ENCODE results near the gene IDNK.
"Not testable (repeated sequence)": the region's sequence is repeated elsewhere in the genome, so short reads cannot be mapped to it uniquely, and the experiment has no call there.

IDNK gene
- 2.8 to 8.1 (median 6.0) reads per million in 3 experiments for total RNA-seq

GRCh38 chr9:83622939-83623678 is at the start of gene IDNK:
Gene IDNK (plus strand): TSS chr9:83623143. CDS start chr9:83623172, 29 bp downstream.
- peak; percentile 62 for DNase-seq

DNA sequence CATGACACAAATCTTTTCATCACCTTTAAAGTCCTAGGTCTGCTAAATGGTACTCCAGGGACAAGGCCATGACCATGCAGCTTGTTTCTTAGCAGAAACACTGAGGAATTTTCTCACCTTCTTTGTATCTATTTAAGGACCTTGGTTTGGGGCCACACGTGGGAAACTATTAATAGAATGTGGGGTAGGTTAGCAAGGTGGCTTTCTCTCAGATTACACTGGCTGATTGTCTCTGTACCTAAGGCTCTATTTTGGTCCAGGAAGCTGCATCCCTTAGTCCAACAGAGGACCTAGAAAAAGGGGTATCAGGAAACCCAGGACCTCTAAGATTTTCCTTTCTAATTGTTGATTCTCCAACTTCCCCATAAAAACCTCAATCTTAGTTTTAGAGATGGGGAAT is 48.5 kb upstream of the IDNK start:
- no peak for DNase-seq

- DNase-seq, result no peak
Measured at GRCh38 chr9:83582029-83582428, 40.9 kb upstream of the IDNK start.

GRCh38 chr9:83583151-83584014 is 39.6 kb upstream of the IDNK start:
- DNase-seq, result peak; percentile 13

- DNase-seq, result no peak
Measured at GRCh38 chr9:83584995-83585394, 37.9 kb upstream of the IDNK start.

DNA sequence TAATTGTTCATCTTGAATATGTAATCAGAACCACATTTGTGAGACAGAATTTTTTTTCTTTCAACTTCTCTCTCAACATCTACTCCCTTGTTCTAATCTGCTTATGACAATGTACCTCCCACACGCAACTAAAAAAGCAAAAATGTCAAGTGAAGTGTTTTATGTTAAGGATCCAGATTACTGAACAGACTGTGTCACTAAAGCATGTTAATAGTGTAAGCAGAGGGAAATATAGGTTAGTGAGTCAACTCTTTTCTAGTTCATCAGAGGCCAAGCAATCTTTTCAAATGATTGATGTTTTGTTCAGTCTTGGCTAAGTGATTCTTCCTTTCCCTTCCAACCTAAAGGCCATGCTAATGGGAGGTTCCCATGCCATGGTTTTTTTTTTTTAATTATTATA is 34.7 kb upstream of the IDNK start:
- DNase-seq, result no peak

- no peak for DNase-seq
Measured at GRCh38 chr9:83596899-83597504, 25.9 kb upstream of the IDNK start.

DNA sequence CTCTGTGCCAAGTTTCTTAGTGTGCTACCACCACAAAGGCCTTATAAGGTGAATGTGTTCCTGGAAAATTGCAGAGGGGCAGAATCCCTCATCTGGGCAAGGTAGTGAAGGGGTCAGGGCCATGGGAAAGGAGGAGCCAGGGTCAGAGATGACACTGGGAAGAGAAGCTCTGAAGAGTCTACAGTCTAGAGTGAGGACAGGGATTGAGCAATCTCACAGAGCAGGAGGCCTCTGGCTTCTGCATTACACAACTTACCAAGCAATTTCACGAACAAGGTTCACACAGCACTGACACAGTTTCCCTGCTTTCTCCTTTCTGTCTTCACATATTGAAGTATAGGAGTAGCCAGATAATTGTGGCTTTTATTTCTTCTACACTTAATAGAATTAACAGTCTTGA is 24.5 kb upstream of the IDNK start:
- no peak for DNase-seq

GRCh38 chr9:83599071-83599470 is 23.9 kb upstream of the IDNK start:
- no peak for DNase-seq

GRCh38 chr9:83601463-83601862 is 21.5 kb upstream of the IDNK start:
- no peak for DNase-seq

GRCh38 chr9:83607620-83608019 is 15.3 kb upstream of the IDNK start:
- DNase-seq, result not testable (repeated sequence)

- DNase-seq, result not testable (repeated sequence)
Measured at GRCh38 chr9:83613298-83613697, 9.6 kb upstream of the IDNK start.

DNA sequence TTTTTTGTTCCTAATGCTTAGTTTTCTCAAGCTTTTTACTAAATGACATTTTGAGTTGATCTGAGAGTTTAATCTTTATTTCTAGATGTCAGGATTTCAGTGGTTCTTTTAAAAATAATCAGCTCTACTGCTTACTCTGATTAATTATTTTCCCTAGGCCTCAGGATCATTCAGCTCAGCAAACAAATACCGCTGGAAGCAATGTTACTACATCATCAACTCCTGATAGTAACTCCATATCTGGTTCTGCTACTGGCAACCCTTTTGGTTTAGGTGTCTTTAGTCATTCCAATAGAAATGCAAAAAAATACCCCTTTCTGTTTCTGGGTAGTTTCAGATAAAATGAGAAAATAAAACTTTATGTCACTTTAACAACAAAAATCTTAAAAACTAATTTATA is 5.6 kb upstream of the IDNK start:
- no peak for DNase-seq

GRCh38 chr9:83620841-83621636 is 1.9 kb upstream of the IDNK start:
- peak; percentile 38 for DNase-seq

DNA sequence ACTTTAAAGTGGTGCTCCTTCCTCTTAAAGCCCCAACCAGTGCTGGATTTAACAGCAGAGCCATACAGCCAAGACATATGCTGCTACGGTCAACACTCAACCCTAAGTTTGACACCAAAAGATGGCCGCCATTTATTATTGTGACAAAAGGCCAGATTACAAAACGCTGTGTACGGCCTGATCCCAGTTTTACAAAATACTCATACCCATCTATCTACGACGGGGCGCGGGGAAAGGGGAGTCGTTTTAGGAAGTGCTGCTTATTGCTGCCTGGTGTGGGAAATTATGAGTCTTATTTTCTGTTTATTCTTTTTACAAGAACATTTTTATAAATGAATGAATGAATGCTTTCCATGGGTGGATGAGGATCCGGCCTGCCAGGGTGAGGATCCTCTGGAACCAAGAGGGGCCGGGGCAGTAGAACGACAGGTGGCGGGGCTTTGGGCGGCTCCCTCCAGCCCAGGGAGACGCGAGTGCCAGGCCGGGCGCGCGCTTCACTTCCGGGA is 457 bp upstream of the IDNK start:
- no peak for DNase-seq

DNA sequence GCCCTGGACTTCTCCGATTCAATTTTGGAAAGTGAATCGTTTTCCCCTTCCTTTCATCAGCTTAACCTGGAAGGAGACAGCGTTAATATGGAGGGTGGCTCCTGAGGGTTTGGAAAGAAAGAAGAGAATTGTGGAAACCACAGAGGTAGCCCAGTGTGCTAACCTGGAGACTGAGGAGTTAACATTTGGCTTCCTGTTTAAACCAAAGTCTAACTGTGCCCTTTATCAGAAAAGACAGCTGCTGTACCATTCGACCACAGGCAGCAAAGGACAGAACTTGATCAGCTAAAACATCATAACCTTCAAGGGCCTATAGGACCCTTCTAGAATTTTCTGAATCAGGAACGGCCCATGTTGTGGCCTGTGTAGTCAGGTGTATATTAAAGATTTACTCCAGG is 735 bp downstream of the IDNK start:
- peak; percentile 2 for DNase-seq

DNA sequence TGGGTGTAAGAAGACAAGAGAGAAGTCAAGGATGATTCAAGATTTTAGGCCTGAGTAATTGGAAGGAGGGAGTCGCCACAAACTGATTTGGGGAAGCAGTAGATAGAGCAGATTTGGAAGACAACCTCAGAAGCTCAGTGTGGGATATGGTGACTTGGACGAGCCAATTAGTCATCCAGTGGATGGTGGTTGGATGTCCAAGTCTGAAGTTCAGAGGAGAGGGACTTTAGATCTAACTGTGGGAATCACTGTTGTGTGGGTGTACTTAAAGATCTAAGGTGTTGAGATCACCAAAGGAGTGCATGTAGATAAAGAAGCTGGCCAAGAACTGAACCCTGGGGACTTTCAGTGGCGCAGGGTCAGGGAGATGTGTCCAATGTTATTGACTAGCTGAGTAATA is 2.2 kb downstream of the IDNK start:
- no peak for DNase-seq

DNA sequence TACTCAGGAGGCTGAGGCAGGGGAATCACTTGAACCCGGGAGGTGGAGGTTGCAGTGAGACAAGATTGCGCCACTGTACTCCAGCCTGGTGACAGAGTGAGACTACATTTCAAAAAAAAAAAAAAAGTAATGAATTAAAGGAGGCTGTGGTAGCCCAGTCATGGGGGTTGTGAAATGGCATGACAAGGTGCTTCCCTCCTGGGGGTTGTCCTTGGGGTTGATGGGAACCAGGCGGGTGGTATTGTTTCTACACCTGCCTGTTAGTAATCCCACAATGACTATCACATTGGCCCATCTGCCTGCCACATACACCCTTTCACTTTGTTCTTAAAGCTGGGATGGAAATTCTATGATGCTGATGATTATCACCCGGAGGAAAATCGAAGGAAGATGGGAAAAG is 5.6 kb downstream of the IDNK start:
- DNase-seq, result no peak

- no peak for DNase-seq
Measured at GRCh38 chr9:83629433-83630104, 6.6 kb downstream of the IDNK start.

GRCh38 chr9:83630938-83631457 is 8.1 kb downstream of the IDNK start:
- no peak for DNase-seq

DNA sequence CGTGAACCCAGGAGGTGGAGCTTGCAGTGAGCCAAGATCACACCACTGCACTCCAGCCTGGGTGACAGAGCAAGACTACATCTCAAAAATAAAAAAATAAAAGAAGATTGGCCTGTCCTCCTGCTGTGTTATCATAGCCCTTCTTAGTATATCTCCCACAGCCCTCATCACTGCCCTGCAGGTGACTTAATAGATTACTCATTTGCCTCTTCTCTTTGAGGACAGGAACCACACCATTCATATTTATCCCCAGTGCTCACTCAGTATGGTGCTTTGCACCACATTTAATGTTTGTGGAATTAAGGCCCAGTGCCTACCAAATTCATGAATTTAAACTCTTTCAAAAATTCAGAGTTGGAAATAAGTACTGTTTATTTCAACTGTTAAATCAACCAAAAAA is 10.3 kb downstream of the IDNK start:
- no peak for DNase-seq

DNA sequence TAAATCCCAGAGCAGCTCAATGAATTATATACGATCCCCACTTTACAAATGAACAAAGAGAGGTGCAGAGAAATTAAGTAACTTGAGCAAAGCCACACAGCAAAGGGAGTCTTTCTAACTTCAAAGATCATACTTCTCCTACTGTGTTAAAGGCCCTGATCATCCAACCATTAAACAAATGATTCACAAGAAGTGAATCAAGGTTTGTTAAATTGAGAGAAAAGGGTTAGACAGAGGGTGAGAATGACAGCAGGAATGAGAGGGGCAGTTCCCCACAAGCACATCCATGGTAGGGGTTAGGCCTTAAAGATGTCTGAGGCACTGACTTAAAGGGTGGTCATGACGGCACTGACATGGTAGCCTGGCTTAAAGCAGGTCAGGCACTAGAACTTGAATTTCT is 10.7 kb downstream of the IDNK start:
- no peak for DNase-seq

Measured in central memory CD4-positive, alpha-beta T cell (primary cell).